SK-N-SH treated with all-trans-retinoic acid at 6 μM for 48 hours (cell line): ENCODE results near the gene DLG5.

ENCODE experiments used
- PPARA ChIP-seq: fragments of 250-450 bp; sonication (Bioruptor Pico); IDR thresholded peaks from 2 replicates; pipeline ENCODE4 v1.5.0; 2020; ENCODE audit warnings: mild to moderate bottlenecking, borderline replicate concordance
- SNAI2 ChIP-seq: fragments of 250-450 bp; sonication (Bioruptor Pico); IDR thresholded peaks from 2 replicates; pipeline ENCODE4 v1.5.0; 2020; ENCODE audit warnings: mild to moderate bottlenecking, moderate library complexity
- TSHZ2 ChIP-seq: fragments of 250-450 bp; sonication (Bioruptor Pico); IDR thresholded peaks from 2 replicates; pipeline ENCODE4 v1.5.0; 2020; ENCODE audit warnings: mild to moderate bottlenecking, moderate library complexity

GRCh38 chr10:77963901-77964300 lies 37.3 kb upstream of the DLG5 start:
- no peak for TF ChIP-seq PPARA (CRISPR knock-in tag)
- no peak for TF ChIP-seq TSHZ2 (CRISPR knock-in tag)
- no peak for TF ChIP-seq SNAI2 (CRISPR knock-in tag)
